ENCODE results near the gene LMOD1. TPM values are rescaled to one million over a fixed set of nuclear protein-coding genes. Genes with fewer than 3 reads are reported as not detected.
"Not testable (repeated sequence)": the region's sequence is repeated elsewhere in the genome, so short reads cannot be mapped to it uniquely, and the experiment has no call there.

LMOD1 gene
- total RNA-seq, 1 donor from 2014 or later, result 0.19 TPM

DNA sequence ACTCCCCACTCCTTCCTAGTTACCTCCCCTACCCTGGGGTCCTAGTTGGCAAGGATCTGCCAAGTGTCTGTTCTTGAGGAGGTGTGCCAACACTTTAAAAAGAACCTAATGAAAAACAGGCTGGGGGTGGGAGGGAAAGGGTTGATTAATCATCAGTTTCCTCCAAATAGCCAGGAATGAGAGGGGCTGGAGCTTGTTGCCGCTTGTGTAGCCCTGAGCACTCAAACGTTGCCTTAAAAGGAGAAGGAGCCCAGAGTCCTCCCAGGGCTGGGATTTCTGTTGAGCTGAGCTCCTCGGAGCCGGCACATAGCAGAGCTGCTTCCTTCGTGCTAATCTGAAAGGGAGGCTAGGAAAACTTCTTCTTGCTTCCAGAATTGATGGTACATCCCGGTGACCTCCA, 41.8 kb downstream of the LMOD1 start:
- DNase-seq (ENCODE audit: low read depth, low spot score), result no peak
- Mint-ChIP-seq H3K36me3 (ENCODE audit: low read depth) (no peaks in the 10 kb centered on the region), H3K4me1 (peaks cover 19% of the 10 kb centered on the region), H3K27me3 (ENCODE audit: low read depth) (no peaks in the 10 kb centered on the region), H3K4me3 (no peak overlapping the region), H3K27ac (ENCODE audit: unreplicated experiment) (no peak overlapping the region), H3K9me3 (peaks cover 3% of the 10 kb centered on the region)
- TF ChIP-seq, protein P1, sequence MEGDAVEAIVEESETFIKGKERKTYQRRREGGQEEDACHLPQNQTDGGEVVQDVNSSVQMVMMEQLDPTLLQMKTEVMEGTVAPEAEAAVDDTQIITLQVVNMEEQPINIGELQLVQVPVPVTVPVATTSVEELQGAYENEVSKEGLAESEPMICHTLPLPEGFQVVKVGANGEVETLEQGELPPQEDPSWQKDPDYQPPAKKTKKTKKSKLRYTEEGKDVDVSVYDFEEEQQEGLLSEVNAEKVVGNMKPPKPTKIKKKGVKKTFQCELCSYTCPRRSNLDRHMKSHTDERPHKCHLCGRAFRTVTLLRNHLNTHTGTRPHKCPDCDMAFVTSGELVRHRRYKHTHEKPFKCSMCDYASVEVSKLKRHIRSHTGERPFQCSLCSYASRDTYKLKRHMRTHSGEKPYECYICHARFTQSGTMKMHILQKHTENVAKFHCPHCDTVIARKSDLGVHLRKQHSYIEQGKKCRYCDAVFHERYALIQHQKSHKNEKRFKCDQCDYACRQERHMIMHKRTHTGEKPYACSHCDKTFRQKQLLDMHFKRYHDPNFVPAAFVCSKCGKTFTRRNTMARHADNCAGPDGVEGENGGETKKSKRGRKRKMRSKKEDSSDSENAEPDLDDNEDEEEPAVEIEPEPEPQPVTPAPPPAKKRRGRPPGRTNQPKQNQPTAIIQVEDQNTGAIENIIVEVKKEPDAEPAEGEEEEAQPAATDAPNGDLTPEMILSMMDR (conservative IDR thresholded peaks at IDR 0.05), result no peak

DNA sequence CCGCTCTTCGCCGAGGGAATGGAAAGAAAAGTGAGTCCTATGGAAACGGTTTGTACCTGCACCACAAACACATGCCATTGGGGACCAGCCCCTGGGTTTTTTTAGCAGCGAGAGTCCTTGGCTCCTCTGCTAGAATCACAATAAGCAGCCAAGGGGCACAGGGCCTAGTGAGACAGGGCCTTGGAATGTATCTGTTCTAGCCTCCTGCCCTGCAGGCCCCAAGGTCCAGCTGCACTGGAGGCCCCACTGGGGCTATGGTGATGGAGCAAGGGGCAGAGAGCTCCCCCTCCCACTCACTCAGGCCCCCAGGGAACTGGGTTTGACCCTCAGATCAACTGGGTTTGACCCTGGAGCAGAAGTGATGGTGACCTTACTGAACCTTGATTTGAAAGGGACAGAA, 43.2 kb downstream of the LMOD1 start:
- H3K36me3 Mint-ChIP-seq (ENCODE audit: low read depth), result no peaks in the 10 kb centered on the region
- H3K4me3 Mint-ChIP-seq, result no peak overlapping the region
- H3K9me3 Mint-ChIP-seq, result peaks cover 3% of the 10 kb centered on the region
- H3K27me3 Mint-ChIP-seq (ENCODE audit: low read depth), result no peaks in the 10 kb centered on the region
- no peak overlapping the region for H3K27ac Mint-ChIP-seq (ENCODE audit: unreplicated experiment)
- TF ChIP-seq, protein P1 (conservative IDR thresholded peaks at IDR 0.05), result no peak
- H3K4me1 Mint-ChIP-seq, result peaks cover 19% of the 10 kb centered on the region
- no peak for DNase-seq (ENCODE audit: low read depth, low spot score)

DNA sequence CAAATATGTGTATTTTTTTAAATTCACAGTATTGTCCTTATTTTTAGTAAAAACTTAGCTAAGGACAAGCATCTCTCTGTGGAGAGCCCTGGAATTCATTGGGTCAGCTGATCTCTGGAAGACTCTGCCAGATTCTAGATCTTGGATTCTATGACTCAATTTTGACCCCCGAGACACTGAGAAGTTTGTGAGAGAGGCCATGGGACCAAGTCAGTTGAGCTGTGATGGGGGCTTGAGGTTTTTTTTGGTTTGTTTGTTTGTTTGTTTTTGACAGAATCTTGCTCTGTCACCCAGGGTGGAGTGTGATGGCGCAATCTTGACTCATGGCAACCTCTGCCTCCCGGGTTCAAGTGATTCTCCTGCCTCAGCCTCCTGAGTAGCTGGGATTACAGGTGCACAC, 44.1 kb downstream of the LMOD1 start:
- H3K27me3 Mint-ChIP-seq (ENCODE audit: low read depth), result no peaks in the 10 kb centered on the region
- peaks cover 19% of the 10 kb centered on the region for H3K4me1 Mint-ChIP-seq
- H3K36me3 Mint-ChIP-seq (ENCODE audit: low read depth), result no peaks in the 10 kb centered on the region
- H3K4me3 Mint-ChIP-seq, result no peak overlapping the region
- TF ChIP-seq, protein P1 (conservative IDR thresholded peaks at IDR 0.05), result no peak
- no peak for DNase-seq (ENCODE audit: low read depth, low spot score)
- no peak overlapping the region for H3K27ac Mint-ChIP-seq (ENCODE audit: unreplicated experiment)
- peaks cover 3% of the 10 kb centered on the region for H3K9me3 Mint-ChIP-seq

DNA sequence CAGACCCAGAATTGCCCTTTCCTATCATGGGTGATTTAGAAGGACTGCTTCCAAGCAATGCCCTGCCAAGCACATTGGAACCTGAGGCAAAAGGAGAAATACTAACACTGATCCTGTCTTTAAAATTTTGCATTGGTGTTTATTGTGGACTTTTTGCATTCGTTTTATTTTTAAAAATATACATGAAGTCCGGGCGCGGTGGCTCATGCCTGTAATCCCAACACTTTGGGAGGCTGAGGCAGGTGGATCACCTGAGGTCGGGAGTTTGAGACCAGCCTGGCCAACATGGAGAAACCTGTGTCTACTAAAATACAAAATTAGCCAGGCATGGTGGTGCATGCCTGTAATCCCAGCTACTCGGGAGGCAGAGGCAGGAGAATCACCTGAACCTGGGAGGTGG, 45.3 kb downstream of the LMOD1 start:
- DNase-seq (ENCODE audit: low read depth, low spot score); H3K36me3 Mint-ChIP-seq (ENCODE audit: low read depth); H3K9me3 Mint-ChIP-seq; H3K27me3 Mint-ChIP-seq (ENCODE audit: low read depth); H3K27ac Mint-ChIP-seq (ENCODE audit: unreplicated experiment); H3K4me3 Mint-ChIP-seq: not testable (repeated sequence)
- H3K4me1 Mint-ChIP-seq, result peaks cover 22% of the 10 kb centered on the region

DNA sequence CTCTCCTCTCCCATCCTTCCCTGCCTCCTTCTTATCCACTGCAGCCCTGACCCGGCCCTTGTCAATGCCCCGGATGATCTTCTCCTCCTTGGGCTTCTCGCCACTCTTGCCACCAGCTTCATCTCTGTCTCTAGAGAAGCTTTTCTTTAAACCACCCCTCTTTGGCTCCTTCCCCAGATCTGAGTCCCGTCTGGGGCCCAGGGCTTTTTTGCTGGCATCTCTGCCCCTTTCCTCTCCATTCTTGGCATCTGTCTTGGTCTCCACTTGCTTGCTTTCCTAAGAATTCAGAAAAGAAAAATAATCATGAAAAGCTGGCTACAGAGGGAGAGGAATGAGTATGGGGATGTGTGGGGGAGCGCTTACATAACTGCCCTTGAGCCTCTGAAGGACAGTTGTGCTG, 45.9 kb downstream of the LMOD1 start:
- no peaks in the 10 kb centered on the region for H3K27me3 Mint-ChIP-seq (ENCODE audit: low read depth)
- no peak for DNase-seq (ENCODE audit: low read depth, low spot score)
- peaks cover 3% of the 10 kb centered on the region for H3K9me3 Mint-ChIP-seq
- TF ChIP-seq, protein P1 (conservative IDR thresholded peaks at IDR 0.05), result no peak
- H3K27ac Mint-ChIP-seq (ENCODE audit: unreplicated experiment), result peak overlapping the region; percentile 51
- H3K36me3 Mint-ChIP-seq (ENCODE audit: low read depth), result no peaks in the 10 kb centered on the region
- H3K4me3 Mint-ChIP-seq, result no peak overlapping the region
- H3K4me1 Mint-ChIP-seq, result peaks cover 25% of the 10 kb centered on the region

DNA sequence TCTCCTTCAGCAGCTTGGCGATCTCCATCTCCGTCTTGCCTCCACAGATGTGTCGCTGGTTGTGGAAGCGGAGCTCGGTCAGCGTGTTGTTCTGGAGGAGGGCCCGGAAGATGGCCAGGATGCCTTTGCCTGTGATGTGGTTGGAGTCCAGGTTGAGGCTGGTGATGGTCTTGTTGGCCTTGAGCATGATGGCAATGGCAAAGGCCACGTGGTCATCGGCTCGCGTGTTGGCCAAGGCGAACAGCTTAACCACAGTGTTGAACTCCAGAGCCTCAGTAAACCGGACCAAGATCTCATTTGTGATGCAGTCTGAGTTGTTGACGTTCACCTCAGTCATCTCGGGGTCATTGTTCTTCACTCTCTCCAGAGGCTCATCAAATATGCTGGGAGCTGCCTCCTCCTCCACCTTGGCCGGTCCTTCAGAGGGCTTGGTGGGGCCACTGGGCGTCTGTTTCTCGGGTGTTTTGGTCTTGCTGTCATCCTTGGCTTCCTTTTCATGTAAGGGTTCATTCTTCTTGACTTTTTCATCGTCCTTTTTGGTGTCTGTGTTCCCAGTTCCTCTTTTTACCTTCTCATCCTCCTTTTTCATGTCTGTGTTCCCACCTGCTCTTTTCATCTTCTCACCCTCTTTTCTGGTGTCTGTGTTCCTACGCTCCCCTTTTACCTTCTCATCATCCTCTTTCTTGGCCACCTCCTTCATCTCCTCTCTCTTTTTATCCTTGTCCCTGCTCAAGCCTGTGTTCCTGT, 46.5 kb downstream of the LMOD1 start:
- no peaks in the 10 kb centered on the region for H3K27me3 Mint-ChIP-seq (ENCODE audit: low read depth)
- peaks cover 25% of the 10 kb centered on the region for H3K4me1 Mint-ChIP-seq
- H3K36me3 Mint-ChIP-seq (ENCODE audit: low read depth), result no peaks in the 10 kb centered on the region
- TF ChIP-seq, protein P1 (conservative IDR thresholded peaks at IDR 0.05), result no peak
- H3K27ac Mint-ChIP-seq (ENCODE audit: unreplicated experiment), result peak overlapping the region; percentile 51
- peaks cover 3% of the 10 kb centered on the region for H3K9me3 Mint-ChIP-seq
- no peak for DNase-seq (ENCODE audit: low read depth, low spot score)
- H3K4me3 Mint-ChIP-seq, result no peak overlapping the region
